Measurements from ENCODE around the gene POLDIP2.

DNA sequence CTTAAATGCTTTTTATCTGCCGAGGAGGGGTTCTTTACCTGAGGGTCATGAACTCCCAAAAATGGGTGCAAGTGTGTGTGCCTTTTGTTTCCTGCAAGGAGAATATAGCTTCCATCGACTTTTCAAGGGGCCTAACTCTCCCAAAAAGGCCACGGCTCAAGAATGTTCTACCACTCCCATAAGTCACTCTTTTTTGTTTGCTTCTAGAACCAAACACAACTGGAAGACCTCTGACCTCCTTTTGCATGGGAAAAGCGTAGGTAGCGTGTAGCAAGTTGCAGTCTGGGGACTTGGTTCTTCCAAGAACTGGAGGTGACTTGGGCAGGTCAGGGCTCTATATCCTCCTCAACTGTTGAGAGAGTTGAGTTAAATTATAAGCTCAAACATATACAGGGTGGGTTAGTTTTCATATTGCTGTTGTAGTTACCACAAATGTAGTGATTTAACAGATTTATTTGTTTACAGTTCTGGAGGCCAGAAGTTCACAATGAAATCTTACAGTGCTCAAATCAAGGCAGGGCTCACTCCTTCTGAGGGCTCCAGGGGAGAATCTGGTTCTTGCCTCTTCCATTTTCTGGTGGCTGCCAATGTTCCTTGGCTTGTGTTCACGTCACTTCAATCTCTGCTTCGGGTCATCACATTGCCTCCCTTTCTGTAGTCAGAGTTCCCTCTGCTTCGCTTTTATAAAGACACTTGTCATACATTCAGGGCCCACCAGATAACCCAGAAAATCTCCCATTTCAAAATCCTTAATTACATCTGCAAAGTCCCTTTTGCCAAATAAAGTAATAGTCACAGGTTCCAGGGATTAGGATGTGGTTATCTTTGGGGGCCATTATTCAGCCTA, 36.9 kb downstream of the POLDIP2 start:
- TF ChIP-seq POLR2A (IDR thresholded peaks at IDR 0.05), result no peak
- TF ChIP-seq, protein P1, sequence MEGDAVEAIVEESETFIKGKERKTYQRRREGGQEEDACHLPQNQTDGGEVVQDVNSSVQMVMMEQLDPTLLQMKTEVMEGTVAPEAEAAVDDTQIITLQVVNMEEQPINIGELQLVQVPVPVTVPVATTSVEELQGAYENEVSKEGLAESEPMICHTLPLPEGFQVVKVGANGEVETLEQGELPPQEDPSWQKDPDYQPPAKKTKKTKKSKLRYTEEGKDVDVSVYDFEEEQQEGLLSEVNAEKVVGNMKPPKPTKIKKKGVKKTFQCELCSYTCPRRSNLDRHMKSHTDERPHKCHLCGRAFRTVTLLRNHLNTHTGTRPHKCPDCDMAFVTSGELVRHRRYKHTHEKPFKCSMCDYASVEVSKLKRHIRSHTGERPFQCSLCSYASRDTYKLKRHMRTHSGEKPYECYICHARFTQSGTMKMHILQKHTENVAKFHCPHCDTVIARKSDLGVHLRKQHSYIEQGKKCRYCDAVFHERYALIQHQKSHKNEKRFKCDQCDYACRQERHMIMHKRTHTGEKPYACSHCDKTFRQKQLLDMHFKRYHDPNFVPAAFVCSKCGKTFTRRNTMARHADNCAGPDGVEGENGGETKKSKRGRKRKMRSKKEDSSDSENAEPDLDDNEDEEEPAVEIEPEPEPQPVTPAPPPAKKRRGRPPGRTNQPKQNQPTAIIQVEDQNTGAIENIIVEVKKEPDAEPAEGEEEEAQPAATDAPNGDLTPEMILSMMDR (IDR thresholded peaks at IDR 0.05), result no peak

Measured in heart left ventricle (tissue), 13 donors.